DOHH2 (cell line): ENCODE results near the gene RAG2.

Experiments used
- CTCF ChIP-seq: fragments of 200-600 bp; sonication (generic); IDR thresholded peaks from one replicate; pipeline ENCODE4 v1.5.1; 2014; ENCODE audit warnings: antibody characterized with exemption, mild to moderate bottlenecking, low read depth, low read length; ENCODE audit not compliant: poor library complexity, severe bottlenecking
- EZH2phosphoT487 ChIP-seq: fragments of 200-600 bp; sonication (generic); IDR thresholded peaks from 2 replicates; pipeline ENCODE4 v1.6.1; 2017; ENCODE audit warnings: borderline replicate concordance, mild to moderate bottlenecking, antibody characterized with exemption, low read length, moderate library complexity, mixed read lengths

- TF ChIP-seq CTCF, result no peak
- no peak for TF ChIP-seq EZH2phosphoT487
Measured at GRCh38 chr11:36586543-36586942, 11.5 kb downstream of the RAG2 start.
